ENCODE measurements around the gene FUS.

The FUS gene

DNA sequence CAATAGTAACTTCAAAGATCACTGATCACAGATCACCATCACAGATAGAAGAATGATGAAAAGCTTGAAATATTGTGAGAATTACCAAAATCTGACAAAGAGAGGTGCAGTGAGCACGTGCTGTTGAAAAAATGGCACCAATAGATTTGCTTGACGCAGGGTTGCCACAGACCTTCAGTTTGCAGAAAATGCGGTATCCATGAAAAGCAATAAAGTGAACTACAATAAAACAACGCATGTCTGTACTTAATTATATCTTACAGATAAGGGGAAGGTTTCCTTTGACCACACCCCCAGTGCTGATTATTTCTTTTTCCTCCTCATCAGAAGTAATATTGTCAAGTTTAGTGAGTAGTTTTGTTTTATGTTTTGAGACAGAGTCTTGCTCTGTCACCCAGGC lies 58.1 kb downstream of the FUS start:
- FAIRE-seq (no peak), DNase-seq (ENCODE audit: insufficient read length, low spot score) (no peak)
- TF ChIP-seq, protein P1, sequence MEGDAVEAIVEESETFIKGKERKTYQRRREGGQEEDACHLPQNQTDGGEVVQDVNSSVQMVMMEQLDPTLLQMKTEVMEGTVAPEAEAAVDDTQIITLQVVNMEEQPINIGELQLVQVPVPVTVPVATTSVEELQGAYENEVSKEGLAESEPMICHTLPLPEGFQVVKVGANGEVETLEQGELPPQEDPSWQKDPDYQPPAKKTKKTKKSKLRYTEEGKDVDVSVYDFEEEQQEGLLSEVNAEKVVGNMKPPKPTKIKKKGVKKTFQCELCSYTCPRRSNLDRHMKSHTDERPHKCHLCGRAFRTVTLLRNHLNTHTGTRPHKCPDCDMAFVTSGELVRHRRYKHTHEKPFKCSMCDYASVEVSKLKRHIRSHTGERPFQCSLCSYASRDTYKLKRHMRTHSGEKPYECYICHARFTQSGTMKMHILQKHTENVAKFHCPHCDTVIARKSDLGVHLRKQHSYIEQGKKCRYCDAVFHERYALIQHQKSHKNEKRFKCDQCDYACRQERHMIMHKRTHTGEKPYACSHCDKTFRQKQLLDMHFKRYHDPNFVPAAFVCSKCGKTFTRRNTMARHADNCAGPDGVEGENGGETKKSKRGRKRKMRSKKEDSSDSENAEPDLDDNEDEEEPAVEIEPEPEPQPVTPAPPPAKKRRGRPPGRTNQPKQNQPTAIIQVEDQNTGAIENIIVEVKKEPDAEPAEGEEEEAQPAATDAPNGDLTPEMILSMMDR (IDR thresholded peaks at IDR 0.05; ENCODE audit: insufficient read depth, missing control alignments) = no peak

All from D721Med (cell line).